K562 (cell line): ENCODE data around the gene KCNA10. TPM values are rescaled to one million over a fixed set of nuclear protein-coding genes. Genes with fewer than 3 reads are reported as not detected.
A peak's percentile ranks its signal among the peaks of the same experiment; 100 is the strongest.

Experiments
- ATAC-seq: fragments of 200-7000 bp; cut with Tn5 transposase; 3 replicates; pipeline ENCODE4 v1.9.1; 2020; ENCODE audit warnings: moderate library complexity
- BruUV-seq: library from RNA; stranded (reverse); fragments of 400-500 nt; replicated peaks from 2 replicates; lab custom pipeline; 2021; lab: Mats Ljungman, UMichigan
- CTCF ChIA-PET: fragments of 300-600 bp; formaldehyde crosslinking; extraction: SDS; loops from one replicate; lab custom pipeline; 2021; ENCODE audit warnings: low intra/inter-chr PET ratio; lab: Yijun Ruan, JAX
- POLR2A ChIA-PET: fragments of 300-600, 350-650 bp; sonication (Branson Sonifier 250); formaldehyde crosslinking; extraction: SDS; loops from one replicate; lab custom pipeline; 2021; ENCODE audit warnings: antibody characterized with exemption, inconsistent platforms; lab: Yijun Ruan, JAX
- DNase-seq, 4 experiments: peaks; one replicate each; pipeline versions ENCODE4 v3.0.0 to v3.0.0-alpha.2; 2011 to 2018; ENCODE audit warnings: low spot score in 3 of 4, mixed read lengths in 3 of 4; ENCODE audit errors: extremely low read depth in 1 of 4
- FAIRE-seq: peaks from 2 replicates; lab custom pipeline; 2011; peaks lifted over from hg19 to GRCh38; lab: Jason Lieb, UNC
- H2AFZ ChIP-seq: 2 replicates; pipeline ENCODE4 v1.6.0; 2011; ENCODE audit warnings: low read depth, low read length, control low read depth, inconsistent platforms
- H3K27ac ChIP-seq: fragments of 200-600 bp; 3 replicates; pipeline ENCODE4 v1.8.0; 2011; ENCODE audit warnings: low read depth, mild to moderate bottlenecking, control low read depth, inconsistent platforms, low read length, moderate library complexity, mixed read lengths; ENCODE audit errors: extremely low read depth
- H3K27me3 ChIP-seq, 2 experiments: fragments of 300-600 bp in 1 of 2; 2 replicates in 1 of 2; 3 replicates in 1 of 2; pipeline versions ENCODE4 v1.6.0 to v1.8.0; 2011; ENCODE audit warnings: inconsistent platforms in 2 of 2, low read length in 2 of 2, mild to moderate bottlenecking in 1 of 2, mixed read lengths in 1 of 2, moderate library complexity in 1 of 2; ENCODE audit not compliant: control insufficient read depth in 2 of 2, insufficient read depth in 2 of 2
- H3K36me3 ChIP-seq: fragments of 300-600 bp; 3 replicates; pipeline ENCODE4 v1.8.0; 2011; ENCODE audit warnings: mild to moderate bottlenecking, low read length, inconsistent platforms; ENCODE audit not compliant: control insufficient read depth, insufficient read depth
- H3K4me1 ChIP-seq, 2 experiments: fragments of 200-600 bp in 1 of 2; replicated peaks in 1 of 2; 2 replicates in 1 of 2; 3 replicates in 1 of 2; pipeline versions ENCODE4 v1.5.1 to v1.8.0; 2011; ENCODE audit warnings: inconsistent platforms in 2 of 2, low read length in 2 of 2, mild to moderate bottlenecking in 1 of 2, mixed read lengths in 1 of 2, moderate library complexity in 1 of 2; ENCODE audit not compliant: control insufficient read depth in 2 of 2, insufficient read depth in 2 of 2
- H3K4me2 ChIP-seq: 2 replicates; pipeline ENCODE4 v1.6.1; 2011; ENCODE audit warnings: low read length, control low read depth, inconsistent platforms, mixed read lengths; ENCODE audit not compliant: insufficient read depth
- H3K4me3 ChIP-seq: fragments of 200-600 bp; sonication (generic), shearing (Covaris generic); 2 replicates; pipeline ENCODE4 v1.5.1; 2016; ENCODE audit warnings: control low read depth, inconsistent platforms
- H3K79me2 ChIP-seq: fragments of 200-600 bp; 3 replicates; pipeline ENCODE4 v1.8.0; 2011; ENCODE audit warnings: low read length, inconsistent platforms; ENCODE audit not compliant: control insufficient read depth, insufficient read depth
- H3K9ac ChIP-seq, 2 experiments: 2 replicates each; pipeline versions ENCODE4 v1.6.0 to v1.6.1; 2011; ENCODE audit warnings: low read depth in 2 of 2, low read length in 2 of 2, control low read depth in 1 of 2, inconsistent platforms in 1 of 2, mild to moderate bottlenecking in 1 of 2, mixed read lengths in 1 of 2; ENCODE audit not compliant: insufficient read depth in 1 of 2
- H3K9me1 ChIP-seq: one replicate; pipeline ENCODE4 v1.6.0; 2011; ENCODE audit warnings: inconsistent platforms, mild to moderate bottlenecking, low read length, moderate library complexity; ENCODE audit not compliant: control insufficient read depth, insufficient read depth
- H3K9me3 ChIP-seq: replicated peaks from 2 replicates; pipeline ENCODE4 v1.5.1; 2011; ENCODE audit warnings: low read depth, low read length, inconsistent platforms; ENCODE audit not compliant: control insufficient read depth, insufficient read depth
- H4K20me1 ChIP-seq: replicated peaks from 2 replicates; pipeline ENCODE4 v1.6.1; 2011; ENCODE audit warnings: low read length, inconsistent platforms, mixed read lengths; ENCODE audit not compliant: control insufficient read depth, insufficient read depth
- BMI1 ChIP-seq: fragments of 150-350 bp; IDR thresholded peaks from 2 replicates; pipeline ENCODE4 v1.6.1; 2014; ENCODE audit warnings: low read length
- DIDO1 ChIP-seq: fragments of 450-650 bp; IDR thresholded peaks from 2 replicates; pipeline ENCODE4 v1.6.1; 2016; ENCODE audit warnings: low read depth, missing biosample characterization, missing genetic modification characterization
- E2F3 ChIP-seq: fragments of 250-450 bp; sonication (Bioruptor Pico); IDR thresholded peaks from 2 replicates; pipeline ENCODE4 v1.4.0; 2020; ENCODE audit warnings: mild to moderate bottlenecking
- GATAD2B ChIP-seq: fragments of 450-650 bp; IDR thresholded peaks from 2 replicates; pipeline ENCODE4 v1.6.1; 2017; ENCODE audit warnings: mild to moderate bottlenecking, borderline replicate concordance
- GTF2F1 ChIP-seq: IDR thresholded peaks from 2 replicates; pipeline ENCODE4 v1.6.1; 2011; ENCODE audit warnings: low read depth, low read length, improper control_type of control experiment
- HNRNPUL1 ChIP-seq: fragments of 200-400 bp; formaldehyde crosslinking; IDR thresholded peaks from 2 replicates; pipeline ENCODE4 v1.6.1; 2017; ENCODE audit warnings: low read length
- KDM2B ChIP-seq: fragments of 250-450 bp; sonication (Bioruptor Pico); IDR thresholded peaks from 2 replicates; pipeline ENCODE4 v1.8.0; 2021; ENCODE audit warnings: mild to moderate bottlenecking, moderate library complexity
- MED1 ChIP-seq: sonication (generic); formaldehyde crosslinking; IDR thresholded peaks from 2 replicates; pipeline ENCODE4 v1.8.1; 2023; ENCODE audit warnings: missing genetic modification reagents, borderline replicate concordance
- POLR3A ChIP-seq: IDR thresholded peaks from 2 replicates; pipeline ENCODE4 v1.6.1; 2011; ENCODE audit warnings: borderline replicate concordance, mild to moderate bottlenecking, moderate library complexity; ENCODE audit not compliant: insufficient read length, insufficient read depth; ENCODE audit errors: extremely low read depth
- SMC3 ChIP-seq: conservative IDR thresholded peaks from 2 replicates; pipeline ENCODE4 v1.6.1; 2011; ENCODE audit warnings: low read depth, low read length, improper control_type of control experiment; ENCODE audit not compliant: insufficient read depth
- XRCC4 ChIP-seq: IDR thresholded peaks from one replicate; pipeline ENCODE4 v1.6.1; 2011; ENCODE audit not compliant: insufficient read depth, insufficient read length; ENCODE audit errors: extremely low read depth
- ZC3H11A ChIP-seq: IDR thresholded peaks from 2 replicates; pipeline ENCODE4 v1.6.1; 2012; ENCODE audit warnings: low read depth, low read length, improper control_type of control experiment
- ZC3H8 ChIP-seq: fragments of 450-650 bp; IDR thresholded peaks from 2 replicates; pipeline ENCODE4 v1.6.1; 2017
- ZNF121 ChIP-seq: sonication (generic); formaldehyde crosslinking; conservative IDR thresholded peaks from 2 replicates; pipeline ENCODE4 v1.8.0; 2022; ENCODE audit warnings: missing genetic modification reagents
- ZNF316 ChIP-seq: fragments of 450-650 bp; IDR thresholded peaks from 2 replicates; pipeline ENCODE4 v1.6.1; 2016
- ZNF507 ChIP-seq: conservative IDR thresholded peaks from 2 replicates; pipeline ENCODE4 v1.6.1; 2017; ENCODE audit warnings: missing genetic modification characterization, missing compliant biosample characterization
- ZNF609 ChIP-seq: sonication (generic); formaldehyde crosslinking; IDR thresholded peaks from 2 replicates; pipeline ENCODE4 v1.8.1; 2023; ENCODE audit warnings: missing genetic modification reagents, mild to moderate bottlenecking, borderline replicate concordance
- WGBS: fragments of 100-300 bp; shearing (Covaris generic); methylation state at CpG from one replicate; pipeline ENCODE4 v1.1.6; 2016; ENCODE audit warnings: low coverage, mixed read lengths; ENCODE audit not compliant: insufficient coverage; ENCODE audit errors: missing lambda C conversion rate; 5-methylcytosine and 5-hydroxymethylcytosine counted together
- in situ Hi-C: fragments of 300-500 bp; cut with MboI; formaldehyde crosslinking; loops from 4 replicates; pipeline ENCODE4 v1.15.0; 2018; ENCODE audit warnings: inconsistent platforms, mixed read lengths
- intact Hi-C: fragments of 100-400 bp; cut with micrococcal nuclease; formaldehyde crosslinking; loops from 2 replicates; pipeline ENCODE4 v1.14.2; 2022
- polyA plus RNA-seq, 8 experiments: library from polyadenylated mRNA; depleted of rRNA in 4 of 8; stranded (reverse) in 5 of 8; unstranded in 3 of 8; fragments of >200 nt; fragmentation: Nextera tagmentation in 2 of 8; fragmentation: Illumina TruSeq in 1 of 8; extraction: Ambion mirVana in 2 of 8; extraction: Trizol in 1 of 8; gene quantifications; 2 replicates each; pipeline versions ENCODE4 v1.2.1 to v1.2.3, GENCODE V29; 2011 to 2014; ENCODE audit warnings: inconsistent platforms in 1 of 8, missing spikeins in 1 of 8
- total RNA-seq, 7 experiments: library from RNA; depleted of rRNA in 6 of 7; stranded (reverse); fragments of >200 nt in 6 of 7; fragmentation: Illumina TruSeq in 2 of 7; extraction: Trizol in 2 of 7; gene quantifications; 2 replicates each; pipeline versions ENCODE4 v1.2.1 to v1.2.3, GENCODE V29; 2011 to 2021; ENCODE audit warnings: low replicate concordance in 1 of 7

Gene KCNA10
- total and polyA plus RNA-seq, 9 of the 15 experiments (the other 6 are each of a cell fraction or from before 2014, with no cell fraction given), result not detected

DNA sequence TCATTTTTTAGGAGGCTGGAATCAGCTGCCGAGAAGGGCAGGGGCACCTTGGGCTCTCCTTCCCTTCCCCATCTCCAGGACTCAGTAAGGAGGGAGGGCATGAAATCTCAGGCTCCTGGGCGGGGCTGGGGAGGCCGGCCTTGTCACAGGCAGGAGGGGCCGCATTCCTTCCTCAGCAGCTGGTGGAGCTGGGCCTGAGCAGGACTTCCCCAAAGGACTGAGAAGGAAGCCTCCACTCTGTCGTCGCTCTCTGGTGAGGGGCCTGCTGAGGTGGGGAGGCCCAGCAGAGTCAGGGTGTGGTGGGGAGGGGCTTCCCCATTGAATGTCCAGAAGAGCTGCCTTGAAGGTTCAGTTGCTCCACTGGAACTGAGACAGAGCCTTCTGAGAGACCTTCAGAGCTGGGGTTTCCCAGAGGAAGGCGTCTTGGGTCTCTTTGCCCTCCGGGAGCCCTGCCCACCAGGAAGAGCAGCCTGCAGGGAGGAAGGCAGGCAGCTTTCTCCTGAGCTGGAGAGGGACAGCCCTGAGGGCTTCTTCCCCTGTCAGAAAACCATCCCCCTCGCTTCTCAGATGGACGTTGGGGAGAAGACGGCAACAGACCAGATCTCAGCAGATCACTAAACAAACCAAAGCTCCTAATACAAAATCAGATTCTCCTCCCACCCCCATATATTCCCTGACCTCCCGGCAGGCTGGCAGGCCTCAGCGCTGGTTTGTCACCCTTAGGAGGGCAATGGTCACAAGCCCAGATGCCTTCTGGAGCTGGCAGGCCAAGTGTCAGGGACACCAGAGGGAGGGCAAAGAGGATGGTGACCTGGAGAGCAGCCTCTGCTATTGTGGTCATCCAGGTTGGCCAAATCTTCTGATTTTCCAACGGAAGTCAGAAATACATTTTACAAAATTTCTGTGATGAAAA is 10.7 kb downstream of the KCNA10 start:
- Histone ChIP-seq H3K9ac (no peak overlapping the region), H3K4me1 (no peaks in the 10 kb centered on the region), H3K4me2 (no peak overlapping the region), H2AFZ (no peak overlapping the region), H3K4me3 (no peak overlapping the region), H3K9me1 (no peaks in the 10 kb centered on the region), H3K79me2 (no peaks in the 10 kb centered on the region), H4K20me1 (no peaks in the 10 kb centered on the region; the same call in none of the 2 replicates), H3K27ac (no peak overlapping the region), H3K9me3 (no peaks in the 10 kb centered on the region), H3K27me3 (peaks cover 27 to 70% of the 10 kb centered on the region in 2 experiments; a peak in 4 of 5 replicates), H3K36me3 (no peaks in the 10 kb centered on the region)
- in situ Hi-C loops (no loop called here), intact Hi-C loops (no loop called here)
- ChIA-PET CTCF (no interaction called here), POLR2A (interaction anchor here (0.6 kb wide), 1 partner anchor 16 kb away, joined by 3 read pairs; no protein-coding TSS in a partner anchor)
- WGBS, result 0% methylated on average over 14 of the region's 14 CpGs
- peak; percentile 60 for ATAC-seq
- no peak for FAIRE-seq
- TF ChIP-seq ZNF121 (CRISPR knock-in tag) (no peak), XRCC4 (no peak), DIDO1 (tag) (no peak), E2F3 (CRISPR knock-in tag) (no peak), ZC3H11A (no peak), HNRNPUL1 (no peak), SMC3 (no peak), ZNF609 (no peak), MED1 (CRISPR knock-in tag) (no peak), GTF2F1 (no peak), BMI1 (no peak), GATAD2B (no peak), POLR3A (no peak), ZNF316 (no peak), KDM2B (CRISPR knock-in tag) (no peak), ZC3H8 (no peak), ZNF507 (tag) (no peak)
- no TSS peak for BruUV-seq
- no peak for DNase-seq
